ENCODE measurements around the gene RTN4IP1.

Gene RTN4IP1

GRCh38 chr6:106642476-106642875, 13.2 kb upstream of the RTN4IP1 start:
- Histone ChIP-seq H3K9ac (ENCODE audit: low read depth, low read length, poor library complexity) (no peak overlapping the region), H3K79me1 (ENCODE audit: low read depth, low read length) (peaks cover 1% of the 10 kb centered on the region), H3K27ac (replicated peaks; ENCODE audit: low read length) (no peak overlapping the region), H3K4me2 (ENCODE audit: insufficient read depth, low read length, poor library complexity, severe bottlenecking) (no peak overlapping the region), H4K8ac (ENCODE audit: low read depth, low read length) (no peak overlapping the region), H3K36me3 (replicated peaks in 1 of 2; ENCODE audit: control insufficient read depth in 2 of 2, insufficient read depth in 2 of 2, low read length in 2 of 2) (peaks cover 3 to 60% of the 10 kb centered on the region in 2 donors), H2BK15ac (ENCODE audit: low read length) (no peak overlapping the region), H3K9me3 (replicated peaks in 1 of 2; ENCODE audit: control insufficient read depth in 2 of 2, insufficient read depth in 1 of 2, low read depth in 1 of 2, low read length in 2 of 2) (no peaks in the 10 kb centered on the region), H3K14ac (ENCODE audit: low read length) (no peak overlapping the region), H3K23ac (ENCODE audit: low read depth, low read length, poor library complexity) (no peak overlapping the region), H2BK120ac (ENCODE audit: low read depth, low read length) (no peak overlapping the region), H3K4me3 (ENCODE audit: low read length in 2 of 2) (no peak overlapping the region), H3K27me3 (ENCODE audit: control insufficient read depth in 3 of 3, insufficient read depth in 3 of 3, low read depth in 1 of 3, low read length in 3 of 3) (no peaks in the 10 kb centered on the region), H2BK5ac (ENCODE audit: low read length) (no peak overlapping the region), H3K4ac (ENCODE audit: low read length) (no peak overlapping the region), H3K4me1 (ENCODE audit: control insufficient read depth in 2 of 2, insufficient read depth in 1 of 2, low read depth in 1 of 2, low read length in 2 of 2) (no peaks in the 10 kb centered on the region), H3K18ac (ENCODE audit: low read length) (no peak overlapping the region), H2AFZ (ENCODE audit: low read length) (no peak overlapping the region), H2BK12ac (ENCODE audit: low read length) (no peak overlapping the region), H2AK5ac (ENCODE audit: low read depth, low read length) (no peak overlapping the region), H4K91ac (ENCODE audit: low read depth, low read length, poor library complexity) (no peak overlapping the region)
- DNase-seq (ENCODE audit: low spot score) = no peak
- WGBS, 2 donors (ENCODE audit: extremely low coverage in 2 of 2, insufficient read length in 2 of 2, insufficient replicate concordance in 1 of 2) = no CpG with 5 or more reads among the region's 4 CpGs

DNA sequence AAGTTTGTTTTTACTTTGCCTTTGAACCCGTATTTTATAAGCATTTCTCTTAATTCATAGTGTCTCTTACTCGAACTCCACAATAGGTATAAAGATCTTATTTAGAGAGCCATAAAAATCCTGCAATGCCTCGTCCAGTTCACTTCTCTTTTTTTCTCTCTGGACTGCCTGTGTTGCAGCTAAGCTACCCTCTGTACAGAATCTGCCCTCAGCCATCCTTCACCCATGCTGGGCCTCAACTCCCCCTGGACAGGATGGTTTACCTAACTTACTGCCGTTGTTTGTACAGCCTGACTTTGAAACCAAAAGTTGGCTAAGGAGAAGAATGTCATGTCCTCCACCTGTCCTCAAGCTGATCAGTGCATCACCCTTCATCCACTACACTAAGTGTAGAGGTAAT, 10.5 kb upstream of the RTN4IP1 start:
- Histone ChIP-seq H2BK15ac (ENCODE audit: low read length) (no peak overlapping the region), H3K79me1 (ENCODE audit: low read depth, low read length) (peaks cover 3% of the 10 kb centered on the region), H3K36me3 (replicated peaks in 1 of 2; ENCODE audit: control insufficient read depth in 2 of 2, insufficient read depth in 2 of 2, low read length in 2 of 2) (peaks cover 3 to 45% of the 10 kb centered on the region in 2 donors), H2BK5ac (ENCODE audit: low read length) (no peak overlapping the region), H3K4me2 (ENCODE audit: insufficient read depth, low read length, poor library complexity, severe bottlenecking) (no peak overlapping the region), H3K9ac (ENCODE audit: low read depth, low read length, poor library complexity) (no peak overlapping the region), H3K27me3 (ENCODE audit: control insufficient read depth in 3 of 3, insufficient read depth in 3 of 3, low read depth in 1 of 3, low read length in 3 of 3) (no peaks in the 10 kb centered on the region), H2AK5ac (ENCODE audit: low read depth, low read length) (no peak overlapping the region), H2BK12ac (ENCODE audit: low read length) (no peak overlapping the region), H3K14ac (ENCODE audit: low read length) (no peak overlapping the region), H4K8ac (ENCODE audit: low read depth, low read length) (no peak overlapping the region), H3K18ac (ENCODE audit: low read length) (no peak overlapping the region), H3K4me3 (ENCODE audit: low read length in 2 of 2) (no peak overlapping the region), H3K9me3 (replicated peaks in 1 of 2; ENCODE audit: control insufficient read depth in 2 of 2, insufficient read depth in 1 of 2, low read depth in 1 of 2, low read length in 2 of 2) (no peaks in the 10 kb centered on the region), H3K4me1 (ENCODE audit: control insufficient read depth in 2 of 2, insufficient read depth in 1 of 2, low read depth in 1 of 2, low read length in 2 of 2) (no peaks in the 10 kb centered on the region), H2BK120ac (ENCODE audit: low read depth, low read length) (no peak overlapping the region), H3K4ac (ENCODE audit: low read length) (no peak overlapping the region), H3K23ac (ENCODE audit: low read depth, low read length, poor library complexity) (no peak overlapping the region), H3K27ac (replicated peaks; ENCODE audit: low read length) (no peak overlapping the region), H2AFZ (ENCODE audit: low read length) (no peak overlapping the region), H4K91ac (ENCODE audit: low read depth, low read length, poor library complexity) (no peak overlapping the region)
- WGBS, 2 donors (ENCODE audit: extremely low coverage in 2 of 2, insufficient read length in 2 of 2, insufficient replicate concordance in 1 of 2) = no CpG with 5 or more reads among the region's 4 CpGs
- DNase-seq (ENCODE audit: low spot score) = no peak

DNA sequence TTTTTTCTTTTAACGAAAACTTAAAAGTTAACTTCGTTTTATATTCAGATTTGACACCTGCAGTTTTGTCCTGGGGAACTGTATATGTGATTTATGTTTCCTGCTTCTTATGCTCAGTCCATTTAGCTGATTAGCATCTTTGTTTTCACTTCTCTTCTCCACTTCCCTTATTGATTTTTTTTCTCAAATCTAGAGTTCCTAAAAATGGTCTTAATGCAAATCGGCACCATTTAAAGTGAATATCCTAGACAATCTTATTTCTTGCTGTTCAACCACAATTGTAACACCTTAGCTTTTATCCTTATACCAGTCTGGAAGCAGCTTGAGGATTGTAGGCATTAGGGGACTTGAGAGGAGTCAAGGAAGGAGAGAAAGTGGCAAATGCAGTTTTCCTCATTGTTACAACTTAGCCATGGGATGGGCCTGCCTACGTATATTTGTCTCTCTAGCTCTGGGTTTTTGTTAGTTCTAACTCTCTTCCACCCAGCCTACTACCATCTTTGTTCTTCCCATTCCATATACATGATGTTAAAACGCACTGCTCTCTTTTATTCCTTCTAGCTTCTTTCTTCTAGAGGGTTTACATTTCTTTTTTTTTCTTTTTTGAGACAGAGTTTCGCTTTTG, 8.5 kb upstream of the RTN4IP1 start:
- H2BK5ac ChIP-seq (ENCODE audit: low read length) = no peak overlapping the region
- H4K8ac ChIP-seq (ENCODE audit: low read depth, low read length) = no peak overlapping the region
- peaks cover 1% of the 10 kb centered on the region for H3K79me1 ChIP-seq (ENCODE audit: low read depth, low read length)
- H2BK120ac ChIP-seq (ENCODE audit: low read depth, low read length) = no peak overlapping the region
- no peak overlapping the region for H3K14ac ChIP-seq (ENCODE audit: low read length)
- no peak overlapping the region for H3K27ac ChIP-seq (replicated peaks; ENCODE audit: low read length)
- no peak overlapping the region for H4K91ac ChIP-seq (ENCODE audit: low read depth, low read length, poor library complexity)
- no peak overlapping the region for H3K4me2 ChIP-seq (ENCODE audit: insufficient read depth, low read length, poor library complexity, severe bottlenecking)
- no peak overlapping the region for H3K4ac ChIP-seq (ENCODE audit: low read length)
- no CpG with 5 or more reads among the region's 6 CpGs for WGBS, 2 donors (ENCODE audit: extremely low coverage in 2 of 2, insufficient read length in 2 of 2, insufficient replicate concordance in 1 of 2)
- no peak overlapping the region for H3K4me3 ChIP-seq (ENCODE audit: low read length in 2 of 2)
- H3K27me3 ChIP-seq (ENCODE audit: control insufficient read depth in 3 of 3, insufficient read depth in 3 of 3, low read depth in 1 of 3, low read length in 3 of 3) = no peaks in the 10 kb centered on the region
- no peaks in the 10 kb centered on the region for H3K4me1 ChIP-seq (ENCODE audit: control insufficient read depth in 2 of 2, insufficient read depth in 1 of 2, low read depth in 1 of 2, low read length in 2 of 2)
- H3K18ac ChIP-seq (ENCODE audit: low read length) = no peak overlapping the region
- no peak overlapping the region for H2AK5ac ChIP-seq (ENCODE audit: low read depth, low read length)
- H2BK12ac ChIP-seq (ENCODE audit: low read length) = no peak overlapping the region
- DNase-seq (ENCODE audit: low spot score) = no peak
- H3K36me3 ChIP-seq (replicated peaks in 1 of 2; ENCODE audit: control insufficient read depth in 2 of 2, insufficient read depth in 2 of 2, low read length in 2 of 2) = peaks cover 3 to 25% of the 10 kb centered on the region in 2 donors
- H3K9ac ChIP-seq (ENCODE audit: low read depth, low read length, poor library complexity) = no peak overlapping the region
- no peak overlapping the region for H2BK15ac ChIP-seq (ENCODE audit: low read length)
- H2AFZ ChIP-seq (ENCODE audit: low read length) = no peak overlapping the region
- H3K23ac ChIP-seq (ENCODE audit: low read depth, low read length, poor library complexity) = no peak overlapping the region
- no peaks in the 10 kb centered on the region for H3K9me3 ChIP-seq (replicated peaks in 1 of 2; ENCODE audit: control insufficient read depth in 2 of 2, insufficient read depth in 1 of 2, low read depth in 1 of 2, low read length in 2 of 2)

DNA sequence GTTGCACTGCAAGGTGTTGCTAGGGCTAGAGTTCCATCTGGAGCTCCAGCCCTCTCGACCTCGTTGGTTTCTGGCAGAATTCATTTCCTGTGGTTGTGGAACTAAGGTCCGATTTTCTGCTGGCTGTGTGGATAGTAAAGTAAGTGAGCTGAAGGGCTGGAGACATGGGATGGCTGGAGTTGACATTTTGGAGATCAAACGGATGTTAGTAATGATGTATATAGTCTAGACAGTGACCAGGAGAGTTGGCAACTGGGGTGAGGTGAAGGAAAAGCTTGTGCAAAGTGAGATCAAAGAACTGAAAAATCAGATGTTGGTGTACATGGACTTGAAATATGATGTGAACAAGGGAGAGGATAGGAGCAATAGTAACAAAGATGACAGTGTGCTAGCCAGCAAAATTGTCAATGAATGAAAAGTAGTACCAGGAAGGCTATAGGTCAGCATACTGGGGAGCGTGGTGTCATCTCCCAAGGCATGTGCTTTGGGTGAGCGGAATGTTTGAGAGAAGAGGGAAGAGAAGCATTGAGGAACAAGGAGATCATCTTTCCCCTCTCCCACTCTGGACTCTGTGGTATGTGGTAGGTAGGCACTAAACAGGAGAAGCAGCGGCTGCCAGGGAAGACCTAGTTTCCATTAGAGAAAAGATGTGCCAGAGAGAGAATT, 7.9 kb upstream of the RTN4IP1 start:
- Histone ChIP-seq H3K27me3 (ENCODE audit: control insufficient read depth in 3 of 3, insufficient read depth in 3 of 3, low read depth in 1 of 3, low read length in 3 of 3) (no peaks in the 10 kb centered on the region), H3K18ac (ENCODE audit: low read length) (no peak overlapping the region), H3K9ac (ENCODE audit: low read depth, low read length, poor library complexity) (no peak overlapping the region), H3K79me1 (ENCODE audit: low read depth, low read length) (peaks cover 1% of the 10 kb centered on the region), H4K8ac (ENCODE audit: low read depth, low read length) (no peak overlapping the region), H3K14ac (ENCODE audit: low read length) (no peak overlapping the region), H3K9me3 (replicated peaks in 1 of 2; ENCODE audit: control insufficient read depth in 2 of 2, insufficient read depth in 1 of 2, low read depth in 1 of 2, low read length in 2 of 2) (no peaks in the 10 kb centered on the region), H3K4me1 (ENCODE audit: control insufficient read depth in 2 of 2, insufficient read depth in 1 of 2, low read depth in 1 of 2, low read length in 2 of 2) (no peaks in the 10 kb centered on the region), H3K4me3 (ENCODE audit: low read length in 2 of 2) (no peak overlapping the region), H3K27ac (replicated peaks; ENCODE audit: low read length) (no peak overlapping the region), H3K4me2 (ENCODE audit: insufficient read depth, low read length, poor library complexity, severe bottlenecking) (no peak overlapping the region), H3K23ac (ENCODE audit: low read depth, low read length, poor library complexity) (no peak overlapping the region), H3K4ac (ENCODE audit: low read length) (no peak overlapping the region), H2BK12ac (ENCODE audit: low read length) (no peak overlapping the region), H2AFZ (ENCODE audit: low read length) (no peak overlapping the region), H2BK5ac (ENCODE audit: low read length) (no peak overlapping the region), H3K36me3 (replicated peaks in 1 of 2; ENCODE audit: control insufficient read depth in 2 of 2, insufficient read depth in 2 of 2, low read length in 2 of 2) (peaks cover 0 to 19% of the 10 kb centered on the region in 2 donors), H2AK5ac (ENCODE audit: low read depth, low read length) (no peak overlapping the region), H2BK120ac (ENCODE audit: low read depth, low read length) (no peak overlapping the region), H4K91ac (ENCODE audit: low read depth, low read length, poor library complexity) (no peak overlapping the region), H2BK15ac (ENCODE audit: low read length) (no peak overlapping the region)
- WGBS, 2 donors (ENCODE audit: extremely low coverage in 2 of 2, insufficient read length in 2 of 2, insufficient replicate concordance in 1 of 2) = no CpG with 5 or more reads among the region's 7 CpGs
- DNase-seq (ENCODE audit: low spot score) = no peak
